Glomerular visceral epithelial cell (primary cell): ENCODE results near the gene TTC4.

Source experiments
- DNase-seq: peaks from one replicate; pipeline ENCODE4 v3.0.0-alpha.2; 2016; ENCODE audit errors: extremely low spot score

The TTC4 gene

DNA sequence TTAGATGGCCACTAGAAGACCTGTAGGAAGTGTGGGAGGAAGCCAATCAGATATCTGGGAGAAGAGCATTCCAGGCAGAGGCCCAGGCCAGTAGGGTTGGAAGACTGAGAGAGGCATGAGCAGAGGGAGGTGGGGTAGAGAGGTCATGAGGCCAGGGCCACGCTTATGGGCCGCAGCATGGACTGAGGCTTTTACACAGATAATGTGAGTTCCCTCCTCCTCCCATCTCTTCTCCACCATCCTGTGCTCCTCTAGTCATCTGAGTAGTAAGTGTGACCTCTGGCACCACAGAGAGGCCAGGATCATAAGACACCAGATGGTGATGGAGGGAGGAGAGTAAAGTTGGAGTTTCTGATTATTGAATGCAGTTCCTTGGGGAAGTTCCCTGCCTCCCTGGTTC is 68.4 kb downstream of the TTC4 start:
- DNase-seq = no peak

- DNase-seq = no peak
Measured at GRCh38 chr1:54786778-54787177, 71.1 kb downstream of the TTC4 start.

DNA sequence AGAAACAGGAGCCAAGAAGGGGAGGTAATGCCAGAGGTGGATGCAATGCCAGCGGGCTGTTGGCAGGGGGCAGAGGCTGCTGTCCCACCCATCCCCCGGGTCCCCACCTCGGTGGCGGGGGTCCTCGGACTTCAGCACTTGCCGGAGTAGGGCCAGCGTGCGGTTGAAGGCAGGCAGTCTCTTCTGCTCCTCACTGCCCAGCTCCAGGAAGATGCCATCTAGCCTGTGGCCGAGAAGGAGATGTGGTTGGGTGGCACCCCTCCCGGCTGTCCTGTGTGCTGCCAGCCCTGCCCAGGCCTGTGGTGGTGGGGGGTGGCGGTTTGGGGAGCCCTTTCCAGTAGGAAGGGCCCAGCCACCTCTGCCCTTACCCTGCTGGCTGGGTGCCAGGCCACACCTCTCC is 71.9 kb downstream of the TTC4 start:
- DNase-seq = no peak

DNA sequence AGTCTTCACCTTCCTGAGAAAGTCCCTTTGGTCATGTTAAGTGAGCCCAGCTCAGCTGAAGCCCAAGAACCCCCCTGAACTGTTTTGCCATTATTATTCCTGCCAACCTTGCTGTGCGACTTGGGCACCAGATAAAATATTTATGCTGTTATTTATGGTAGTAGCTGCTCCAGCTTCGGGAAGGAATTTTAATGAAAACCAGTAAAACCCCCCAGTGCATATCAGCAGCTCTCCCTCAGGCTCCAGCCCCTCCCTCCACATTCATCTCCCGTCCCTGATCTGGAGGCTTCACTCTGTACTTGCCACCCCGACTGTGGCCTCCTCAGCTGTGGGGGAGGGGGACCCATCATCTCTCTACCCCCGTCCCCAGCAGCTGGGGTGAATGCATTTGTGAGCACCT is 72.8 kb downstream of the TTC4 start:
- no peak for DNase-seq

DNA sequence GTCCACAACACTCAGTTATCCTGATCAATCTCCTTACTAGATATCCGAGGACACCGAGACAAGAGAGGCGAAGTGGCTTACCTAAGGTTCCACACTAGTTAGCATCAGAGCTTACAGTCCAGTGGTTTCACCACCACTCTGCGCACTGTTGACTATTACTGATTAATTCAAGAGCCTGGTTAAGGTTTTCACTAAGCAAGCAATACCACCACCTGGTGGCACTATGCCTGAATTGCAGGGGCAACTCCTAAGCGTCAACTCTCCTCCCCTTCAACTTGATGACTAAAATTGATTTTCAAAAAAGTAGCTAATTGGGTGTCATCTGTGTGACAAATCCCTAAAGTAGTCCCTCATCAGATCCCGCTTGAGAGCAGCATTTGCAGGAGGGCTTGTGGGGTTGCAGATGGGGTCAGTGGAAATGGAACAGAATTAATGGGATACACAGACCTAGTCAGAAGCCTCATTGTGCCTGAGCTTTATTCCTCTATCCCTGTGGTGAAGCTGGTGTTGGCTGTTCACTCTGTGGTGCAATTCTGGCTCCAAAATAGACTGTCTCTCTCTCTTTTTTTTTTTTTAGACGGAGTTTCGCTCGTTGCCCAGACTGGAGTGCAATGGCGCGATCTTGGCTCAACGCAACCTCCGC is 76.3 kb downstream of the TTC4 start:
- DNase-seq = peak; percentile 35
